WTC11 (cell line): ENCODE results near the gene BFSP2.

Experiments
- CREB1 ChIP-seq: sonication (generic); formaldehyde crosslinking; IDR thresholded peaks from 2 replicates; pipeline ENCODE4 v1.8.0; 2023; ENCODE audit warnings: mild to moderate bottlenecking, missing genetic modification reagents
- CREM ChIP-seq: sonication (generic); formaldehyde crosslinking; IDR thresholded peaks from 2 replicates; pipeline ENCODE4 v1.8.1; 2022; ENCODE audit warnings: mild to moderate bottlenecking, missing genetic modification reagents, moderate library complexity
- EMX1 ChIP-seq: fragments of 250-450 bp; sonication (Bioruptor Pico); IDR thresholded peaks from 2 replicates; pipeline ENCODE4 v1.8.0; 2021; ENCODE audit warnings: mild to moderate bottlenecking
- NFYB ChIP-seq: sonication (generic); formaldehyde crosslinking; conservative IDR thresholded peaks from 2 replicates; pipeline ENCODE4 v1.8.0; 2022; ENCODE audit warnings: low read depth, missing genetic modification reagents
- NR2C2 ChIP-seq: sonication (generic); formaldehyde crosslinking; IDR thresholded peaks from 2 replicates; pipeline ENCODE4 v1.8.0; 2022; ENCODE audit warnings: mild to moderate bottlenecking, missing genetic modification reagents
- ZNF263 ChIP-seq: sonication (generic); formaldehyde crosslinking; IDR thresholded peaks from 2 replicates; pipeline ENCODE4 v1.8.1; 2022; ENCODE audit warnings: low read depth, mild to moderate bottlenecking, moderate library complexity, missing genetic modification reagents
- TF ChIP-seq, protein P1 (sequence below): sonication (generic); formaldehyde crosslinking; IDR thresholded peaks from 2 replicates; pipeline ENCODE4 v1.8.0; 2022; ENCODE audit warnings: mild to moderate bottlenecking, missing genetic modification reagents
- TF ChIP-seq, protein P2 (sequence below): fragments of 200-600 bp; IDR thresholded peaks from 2 replicates; pipeline ENCODE4 v1.8.0; 2022; ENCODE audit warnings: antibody characterized with exemption

DNA sequence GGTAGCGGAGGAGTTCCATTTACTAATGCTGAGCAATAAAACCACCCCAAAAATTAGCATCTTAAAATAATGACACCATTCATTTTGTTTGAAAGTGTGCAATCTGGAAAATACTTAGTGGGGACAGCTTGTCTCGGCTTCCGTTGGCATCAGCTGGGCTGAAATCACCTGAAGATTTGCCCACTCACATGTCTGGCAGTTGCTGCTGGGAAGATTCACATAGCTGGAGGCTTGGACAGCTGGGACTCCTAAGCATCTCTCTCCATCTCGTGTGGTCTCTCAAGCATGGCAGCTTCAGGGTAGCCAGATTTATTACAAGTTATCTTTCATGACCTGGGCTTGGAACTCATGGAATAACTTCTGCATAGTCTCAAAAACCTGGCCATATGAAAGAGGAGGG lies 38.4 kb upstream of the BFSP2 start:
- TF ChIP-seq, protein P1, sequence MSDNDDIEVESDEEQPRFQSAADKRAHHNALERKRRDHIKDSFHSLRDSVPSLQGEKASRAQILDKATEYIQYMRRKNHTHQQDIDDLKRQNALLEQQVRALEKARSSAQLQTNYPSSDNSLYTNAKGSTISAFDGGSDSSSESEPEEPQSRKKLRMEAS (CRISPR knock-in tag) = no peak
- TF ChIP-seq, protein P2, sequence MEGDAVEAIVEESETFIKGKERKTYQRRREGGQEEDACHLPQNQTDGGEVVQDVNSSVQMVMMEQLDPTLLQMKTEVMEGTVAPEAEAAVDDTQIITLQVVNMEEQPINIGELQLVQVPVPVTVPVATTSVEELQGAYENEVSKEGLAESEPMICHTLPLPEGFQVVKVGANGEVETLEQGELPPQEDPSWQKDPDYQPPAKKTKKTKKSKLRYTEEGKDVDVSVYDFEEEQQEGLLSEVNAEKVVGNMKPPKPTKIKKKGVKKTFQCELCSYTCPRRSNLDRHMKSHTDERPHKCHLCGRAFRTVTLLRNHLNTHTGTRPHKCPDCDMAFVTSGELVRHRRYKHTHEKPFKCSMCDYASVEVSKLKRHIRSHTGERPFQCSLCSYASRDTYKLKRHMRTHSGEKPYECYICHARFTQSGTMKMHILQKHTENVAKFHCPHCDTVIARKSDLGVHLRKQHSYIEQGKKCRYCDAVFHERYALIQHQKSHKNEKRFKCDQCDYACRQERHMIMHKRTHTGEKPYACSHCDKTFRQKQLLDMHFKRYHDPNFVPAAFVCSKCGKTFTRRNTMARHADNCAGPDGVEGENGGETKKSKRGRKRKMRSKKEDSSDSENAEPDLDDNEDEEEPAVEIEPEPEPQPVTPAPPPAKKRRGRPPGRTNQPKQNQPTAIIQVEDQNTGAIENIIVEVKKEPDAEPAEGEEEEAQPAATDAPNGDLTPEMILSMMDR = no peak
- TF ChIP-seq CREM (CRISPR knock-in tag) = no peak
- no peak for TF ChIP-seq CREB1 (CRISPR knock-in tag)
- TF ChIP-seq NR2C2 (CRISPR knock-in tag) = no peak
- no peak for TF ChIP-seq NFYB (CRISPR knock-in tag)
- no peak for TF ChIP-seq EMX1 (CRISPR knock-in tag)
- no peak for TF ChIP-seq ZNF263 (CRISPR knock-in tag)
